ENCODE measurements around the gene DIS3L2.
"Not testable (repeated sequence)": the region's sequence is repeated elsewhere in the genome, so short reads cannot be mapped to it uniquely, and the experiment has no call there.

DIS3L2 gene

DNA sequence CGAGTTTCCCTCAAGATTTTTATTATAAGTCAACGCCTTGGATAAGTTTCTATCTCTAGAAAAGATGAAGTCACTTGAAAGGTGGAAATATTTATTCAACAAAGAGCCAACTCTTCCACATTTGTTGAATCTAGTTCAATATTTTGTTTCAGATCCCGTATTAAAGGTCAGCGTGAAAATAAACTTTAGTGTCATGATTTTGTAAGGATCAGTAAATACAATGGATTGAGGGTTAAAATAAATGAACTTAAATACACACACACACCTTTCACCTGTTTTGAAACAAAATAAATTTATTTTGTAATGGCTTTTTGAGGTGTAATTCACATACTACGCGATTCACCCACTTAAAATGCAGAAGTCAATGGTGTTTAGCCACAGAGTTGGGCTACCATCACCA is 19.3 kb upstream of the DIS3L2 start:
- Histone ChIP-seq H3K79me2 (ENCODE audit: low read length) (no peaks in the 10 kb centered on the region), H2AFZ (ENCODE audit: low read depth, low read length) (no peak overlapping the region), H3K27ac (ENCODE audit: low read length) (no peak overlapping the region), H3K4me1 (ENCODE audit: low read length) (no peaks in the 10 kb centered on the region), H3K9me3 (ENCODE audit: insufficient read depth, low read length) (no peaks in the 10 kb centered on the region), H3K27me3 (ENCODE audit: low read depth, low read length) (no peaks in the 10 kb centered on the region), H3K4me2 (ENCODE audit: low read length) (no peak overlapping the region), H3K4me3 (ENCODE audit: low read length) (no peak overlapping the region), H4K20me1 (ENCODE audit: insufficient read depth, low read length) (no peaks in the 10 kb centered on the region), H3K36me3 (replicated peaks; ENCODE audit: low read depth, low read length) (no peaks in the 10 kb centered on the region), H3K9ac (ENCODE audit: low read length) (no peak overlapping the region)
- no peak for TF ChIP-seq EZH2phosphoT487 (IDR thresholded peaks at IDR 0.05; ENCODE audit: low read depth)
- TF ChIP-seq, protein P1, sequence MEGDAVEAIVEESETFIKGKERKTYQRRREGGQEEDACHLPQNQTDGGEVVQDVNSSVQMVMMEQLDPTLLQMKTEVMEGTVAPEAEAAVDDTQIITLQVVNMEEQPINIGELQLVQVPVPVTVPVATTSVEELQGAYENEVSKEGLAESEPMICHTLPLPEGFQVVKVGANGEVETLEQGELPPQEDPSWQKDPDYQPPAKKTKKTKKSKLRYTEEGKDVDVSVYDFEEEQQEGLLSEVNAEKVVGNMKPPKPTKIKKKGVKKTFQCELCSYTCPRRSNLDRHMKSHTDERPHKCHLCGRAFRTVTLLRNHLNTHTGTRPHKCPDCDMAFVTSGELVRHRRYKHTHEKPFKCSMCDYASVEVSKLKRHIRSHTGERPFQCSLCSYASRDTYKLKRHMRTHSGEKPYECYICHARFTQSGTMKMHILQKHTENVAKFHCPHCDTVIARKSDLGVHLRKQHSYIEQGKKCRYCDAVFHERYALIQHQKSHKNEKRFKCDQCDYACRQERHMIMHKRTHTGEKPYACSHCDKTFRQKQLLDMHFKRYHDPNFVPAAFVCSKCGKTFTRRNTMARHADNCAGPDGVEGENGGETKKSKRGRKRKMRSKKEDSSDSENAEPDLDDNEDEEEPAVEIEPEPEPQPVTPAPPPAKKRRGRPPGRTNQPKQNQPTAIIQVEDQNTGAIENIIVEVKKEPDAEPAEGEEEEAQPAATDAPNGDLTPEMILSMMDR (IDR thresholded peaks at IDR 0.05; ENCODE audit: low read depth, low read length): no peak

DNA sequence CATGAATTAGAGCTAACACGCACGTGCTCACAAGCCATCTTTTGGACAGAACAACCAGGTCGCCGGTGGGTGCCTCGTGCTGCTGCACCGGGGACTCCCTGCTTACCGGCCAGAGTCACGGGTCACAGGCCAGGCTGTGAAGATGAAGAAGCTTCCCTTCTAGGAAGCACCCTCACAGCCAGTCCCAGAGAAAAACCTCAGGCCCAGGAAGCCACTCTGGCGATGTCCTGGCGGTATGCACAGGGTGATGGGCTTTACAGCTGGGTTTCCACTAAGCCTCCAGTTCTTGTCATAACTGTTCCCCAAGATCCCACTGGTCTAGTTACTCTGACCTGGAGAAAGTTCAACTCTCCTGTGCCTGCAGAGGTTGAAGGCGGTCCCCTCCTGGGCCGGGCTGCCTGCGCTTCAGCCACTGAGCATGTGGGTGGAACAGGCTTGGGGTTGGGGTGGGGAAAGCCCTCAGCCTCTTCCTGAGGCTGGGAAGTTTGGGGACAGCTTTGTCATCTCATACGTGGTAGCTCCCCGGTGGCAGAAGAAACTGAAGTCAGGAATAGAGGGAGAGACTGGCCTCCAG is 15.2 kb upstream of the DIS3L2 start:
- Histone ChIP-seq H3K79me2 (ENCODE audit: low read length) (no peaks in the 10 kb centered on the region), H3K9me3 (ENCODE audit: insufficient read depth, low read length) (no peaks in the 10 kb centered on the region), H3K9ac (ENCODE audit: low read length) (no peak overlapping the region), H2AFZ (ENCODE audit: low read depth, low read length) (no peak overlapping the region), H3K27ac (ENCODE audit: low read length) (no peak overlapping the region), H3K36me3 (replicated peaks; ENCODE audit: low read depth, low read length) (no peaks in the 10 kb centered on the region), H3K4me2 (ENCODE audit: low read length) (no peak overlapping the region), H3K27me3 (ENCODE audit: low read depth, low read length) (no peaks in the 10 kb centered on the region), H3K4me3 (ENCODE audit: low read length) (no peak overlapping the region), H3K4me1 (ENCODE audit: low read length) (no peaks in the 10 kb centered on the region), H4K20me1 (ENCODE audit: insufficient read depth, low read length) (no peaks in the 10 kb centered on the region)
- no peak for TF ChIP-seq EZH2phosphoT487 (IDR thresholded peaks at IDR 0.05; ENCODE audit: low read depth)
- TF ChIP-seq, protein P1 (IDR thresholded peaks at IDR 0.05; ENCODE audit: low read depth, low read length): no peak

- H3K4me3 ChIP-seq (ENCODE audit: low read length); H2AFZ ChIP-seq (ENCODE audit: low read depth, low read length); H3K9me3 ChIP-seq (ENCODE audit: insufficient read depth, low read length); H4K20me1 ChIP-seq (ENCODE audit: insufficient read depth, low read length); H3K4me1 ChIP-seq (ENCODE audit: low read length); H3K9ac ChIP-seq (ENCODE audit: low read length); H3K4me2 ChIP-seq (ENCODE audit: low read length); H3K27me3 ChIP-seq (ENCODE audit: low read depth, low read length); H3K36me3 ChIP-seq (replicated peaks; ENCODE audit: low read depth, low read length); H3K79me2 ChIP-seq (ENCODE audit: low read length); H3K27ac ChIP-seq (ENCODE audit: low read length): not testable (repeated sequence)
These were observed 14.4 kb upstream of the DIS3L2 start for GRCh38 chr2:231947112-231947511.

GRCh38 chr2:231947694-231948093 is 13.8 kb upstream of the DIS3L2 start:
- no peaks in the 10 kb centered on the region for H4K20me1 ChIP-seq (ENCODE audit: insufficient read depth, low read length)
- no peak overlapping the region for H3K4me2 ChIP-seq (ENCODE audit: low read length)
- TF ChIP-seq EZH2phosphoT487 (IDR thresholded peaks at IDR 0.05; ENCODE audit: low read depth): no peak
- TF ChIP-seq, protein P1 (IDR thresholded peaks at IDR 0.05; ENCODE audit: low read depth, low read length): no peak
- no peaks in the 10 kb centered on the region for H3K27me3 ChIP-seq (ENCODE audit: low read depth, low read length)
- H3K9ac ChIP-seq (ENCODE audit: low read length): no peak overlapping the region
- no peaks in the 10 kb centered on the region for H3K79me2 ChIP-seq (ENCODE audit: low read length)
- no peaks in the 10 kb centered on the region for H3K4me1 ChIP-seq (ENCODE audit: low read length)
- no peak overlapping the region for H2AFZ ChIP-seq (ENCODE audit: low read depth, low read length)
- no peaks in the 10 kb centered on the region for H3K9me3 ChIP-seq (ENCODE audit: insufficient read depth, low read length)
- H3K27ac ChIP-seq (ENCODE audit: low read length): no peak overlapping the region
- H3K36me3 ChIP-seq (replicated peaks; ENCODE audit: low read depth, low read length): no peaks in the 10 kb centered on the region
- H3K4me3 ChIP-seq (ENCODE audit: low read length): no peak overlapping the region

All from OCI-LY3 (cell line).